BLaER1 (cell line): ENCODE data around the gene CXCL14.
A peak's percentile ranks its signal among the peaks of the same experiment; 100 is the strongest.

Experiments used
- H3K27ac ChIP-seq: shearing (Covaris generic); formaldehyde crosslinking; 2 replicates; pipeline ENCODE4 v1.8.1; 2022
- H3K27me3 ChIP-seq: shearing (Covaris generic); formaldehyde crosslinking; 2 replicates; pipeline ENCODE4 v1.8.1; 2022
- H3K36me3 ChIP-seq: shearing (Covaris generic); formaldehyde crosslinking; 2 replicates; pipeline ENCODE4 v1.8.1; 2022
- H3K4me1 ChIP-seq: shearing (Covaris generic); formaldehyde crosslinking; 2 replicates; pipeline ENCODE4 v1.8.1; 2022
- H3K4me2 ChIP-seq: shearing (Covaris generic); formaldehyde crosslinking; 2 replicates; pipeline ENCODE4 v1.8.1; 2022
- H3K4me3 ChIP-seq: shearing (Covaris generic); formaldehyde crosslinking; 2 replicates; pipeline ENCODE4 v1.8.1; 2022
- H3K9ac ChIP-seq: shearing (Covaris generic); formaldehyde crosslinking; 2 replicates; pipeline ENCODE4 v1.8.1; 2022
- H3K9me3 ChIP-seq: shearing (Covaris generic); formaldehyde crosslinking; 2 replicates; pipeline ENCODE4 v1.8.1; 2022
- H4K20me1 ChIP-seq: shearing (Covaris generic); formaldehyde crosslinking; 2 replicates; pipeline ENCODE4 v1.8.1; 2022
- Cebpa-rat ChIP-seq: shearing (Covaris generic); IDR thresholded peaks from 2 replicates; pipeline ENCODE4 v1.8.1; 2022

The CXCL14 gene

DNA sequence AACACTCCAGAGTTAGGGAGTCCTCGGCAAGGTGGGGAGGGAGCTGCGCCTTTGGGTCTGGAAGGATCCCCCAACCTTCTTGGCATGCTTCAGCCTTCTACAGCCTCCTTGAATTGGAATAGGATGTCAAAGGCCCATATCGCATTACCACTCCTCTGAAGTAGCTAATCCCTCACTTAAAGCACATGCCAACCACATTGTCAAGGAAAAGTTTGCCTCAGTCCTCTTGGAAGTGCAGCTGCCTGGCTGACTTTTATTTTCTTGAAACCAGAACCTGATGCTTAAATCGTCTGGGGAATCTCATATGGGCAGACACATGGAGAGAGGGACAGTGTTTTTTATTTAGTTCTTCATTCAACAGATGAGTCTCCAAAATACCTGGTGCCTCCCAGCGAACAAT is 14.5 kb downstream of the CXCL14 start:
- H3K36me3 ChIP-seq: no peaks in the 10 kb centered on the region
- no peak overlapping the region for H3K27ac ChIP-seq
- no peaks in the 10 kb centered on the region for H3K9me3 ChIP-seq
- no peak for TF ChIP-seq Cebpa-rat
- H3K9ac ChIP-seq: no peak overlapping the region
- peaks cover 16% of the 10 kb centered on the region for H3K4me1 ChIP-seq
- no peaks in the 10 kb centered on the region for H4K20me1 ChIP-seq
- no peak overlapping the region for H3K4me3 ChIP-seq
- H3K27me3 ChIP-seq: no peaks in the 10 kb centered on the region
- H3K4me2 ChIP-seq: no peak overlapping the region

DNA sequence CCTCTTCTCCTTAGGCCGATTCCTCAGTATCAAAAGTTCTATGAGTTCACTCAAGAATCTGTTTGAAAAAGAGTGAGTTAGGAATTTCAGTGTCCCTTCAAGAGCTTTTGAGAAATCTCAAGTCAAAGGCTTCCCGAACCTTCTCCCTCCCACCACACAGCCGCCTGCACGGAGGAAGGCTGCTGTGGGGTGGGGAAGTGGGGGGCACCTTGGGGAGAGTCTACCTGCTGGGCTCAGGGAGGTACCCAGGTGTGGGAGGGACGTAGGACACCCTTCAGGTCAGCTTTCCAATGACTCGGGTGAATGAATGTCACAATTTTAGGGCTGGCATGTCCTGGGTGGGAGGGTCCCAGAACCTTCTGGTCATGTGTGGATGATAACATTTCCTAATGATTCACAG is 17.5 kb downstream of the CXCL14 start:
- Histone ChIP-seq H3K9me3 (no peaks in the 10 kb centered on the region), H3K4me3 (no peak overlapping the region)

GRCh38 chr5:135560858-135561257 is 17.9 kb downstream of the CXCL14 start:
- H3K4me3 ChIP-seq: no peak overlapping the region
- H3K27ac ChIP-seq: no peak overlapping the region
- no peaks in the 10 kb centered on the region for H4K20me1 ChIP-seq
- no peaks in the 10 kb centered on the region for H3K36me3 ChIP-seq
- peaks cover 4% of the 10 kb centered on the region; the same call in 1 of the 2 replicates for H3K4me1 ChIP-seq
- no peak overlapping the region for H3K9ac ChIP-seq
- no peaks in the 10 kb centered on the region for H3K9me3 ChIP-seq
- H3K27me3 ChIP-seq: no peaks in the 10 kb centered on the region
- no peak for TF ChIP-seq Cebpa-rat
- H3K4me2 ChIP-seq: peak overlapping the region; percentile 38; the same call in 1 of the 2 replicates

More for the DNA sequence above, 17.5 kb downstream of the CXCL14 start:
- no peaks in the 10 kb centered on the region for H4K20me1 ChIP-seq
- no peaks in the 10 kb centered on the region for H3K36me3 ChIP-seq
- no peaks in the 10 kb centered on the region for H3K27me3 ChIP-seq
- TF ChIP-seq Cebpa-rat: no peak
- H3K27ac ChIP-seq: no peak overlapping the region
- peaks cover 4% of the 10 kb centered on the region; the same call in 1 of the 2 replicates for H3K4me1 ChIP-seq
- peak overlapping the region; percentile 38; the same call in 1 of the 2 replicates for H3K4me2 ChIP-seq
- H3K9ac ChIP-seq: no peak overlapping the region

- Histone ChIP-seq H3K9ac (no peak overlapping the region), H3K4me1 (peaks cover 4% of the 10 kb centered on the region; the same call in 1 of the 2 replicates), H3K27me3 (no peaks in the 10 kb centered on the region), H3K27ac (no peak overlapping the region), H3K4me2 (no peak overlapping the region), H3K4me3 (no peak overlapping the region), H4K20me1 (no peaks in the 10 kb centered on the region), H3K36me3 (no peaks in the 10 kb centered on the region), H3K9me3 (no peaks in the 10 kb centered on the region)
- no peak for TF ChIP-seq Cebpa-rat
Measured at GRCh38 chr5:135559354-135559753, 19.4 kb downstream of the CXCL14 start.

- Histone ChIP-seq H3K36me3 (no peaks in the 10 kb centered on the region), H3K4me1 (peaks cover 4% of the 10 kb centered on the region; the same call in 1 of the 2 replicates), H3K4me2 (no peak overlapping the region), H3K27ac (no peak overlapping the region), H3K4me3 (no peak overlapping the region), H3K9ac (no peak overlapping the region), H4K20me1 (no peaks in the 10 kb centered on the region), H3K27me3 (no peaks in the 10 kb centered on the region), H3K9me3 (no peaks in the 10 kb centered on the region)
- no peak for TF ChIP-seq Cebpa-rat
Measured at GRCh38 chr5:135557076-135557838, 21.5 kb downstream of the CXCL14 start.

DNA sequence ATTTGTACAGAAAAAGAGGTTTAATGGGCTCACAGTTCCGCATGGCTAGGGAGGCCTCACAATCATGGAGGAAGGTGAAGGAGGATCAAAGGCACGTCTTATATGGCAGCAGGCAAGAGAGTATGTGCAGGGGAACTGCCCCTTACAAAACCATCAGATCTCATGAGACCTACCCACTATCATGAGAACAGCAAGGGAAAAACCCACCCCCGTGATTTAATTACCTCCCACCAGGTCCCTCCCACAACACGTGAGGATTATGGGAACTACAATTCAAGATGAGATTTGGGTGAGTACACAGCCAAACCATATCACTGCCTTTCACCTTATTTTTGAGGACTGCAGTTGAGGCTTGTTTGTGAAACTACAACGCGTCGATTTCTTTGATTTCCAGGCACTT is 22.2 kb downstream of the CXCL14 start:
- no peaks in the 10 kb centered on the region for H3K9me3 ChIP-seq
- no peak overlapping the region for H3K4me3 ChIP-seq
- H3K4me2 ChIP-seq: no peak overlapping the region
- H3K27ac ChIP-seq: no peak overlapping the region
- H3K9ac ChIP-seq: no peak overlapping the region
- H4K20me1 ChIP-seq: no peaks in the 10 kb centered on the region
- peaks cover 4% of the 10 kb centered on the region; the same call in 1 of the 2 replicates for H3K4me1 ChIP-seq
- H3K27me3 ChIP-seq: no peaks in the 10 kb centered on the region
- H3K36me3 ChIP-seq: no peaks in the 10 kb centered on the region
- TF ChIP-seq Cebpa-rat: no peak

DNA sequence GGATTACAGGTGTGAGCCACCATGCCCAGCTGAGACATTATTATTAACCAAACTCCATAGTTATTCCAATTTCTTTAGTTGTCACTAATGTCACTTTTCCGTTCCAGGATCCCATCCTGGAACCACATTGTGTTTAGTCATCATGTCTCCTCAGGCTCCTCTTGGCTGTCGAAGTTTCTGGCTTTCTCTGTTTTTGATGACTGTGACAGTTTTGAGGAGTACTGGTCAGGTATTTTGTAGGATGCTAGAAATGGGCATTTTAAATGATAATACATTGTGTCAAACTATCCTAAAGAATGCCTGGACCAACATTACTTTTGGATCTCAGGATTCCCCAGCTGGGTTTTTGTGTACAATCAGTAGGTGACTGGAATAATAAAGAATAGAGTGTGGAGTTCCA is 23.3 kb downstream of the CXCL14 start:
- H3K4me3 ChIP-seq: no peak overlapping the region
- peaks cover under 1% of the 10 kb centered on the region; the same call in 1 of the 2 replicates for H3K27me3 ChIP-seq
- H3K36me3 ChIP-seq: no peaks in the 10 kb centered on the region
- no peaks in the 10 kb centered on the region for H4K20me1 ChIP-seq
- H3K27ac ChIP-seq: no peak overlapping the region
- H3K4me1 ChIP-seq: no peaks in the 10 kb centered on the region
- TF ChIP-seq Cebpa-rat: no peak
- no peak overlapping the region for H3K4me2 ChIP-seq
- H3K9me3 ChIP-seq: no peaks in the 10 kb centered on the region
- H3K9ac ChIP-seq: no peak overlapping the region

DNA sequence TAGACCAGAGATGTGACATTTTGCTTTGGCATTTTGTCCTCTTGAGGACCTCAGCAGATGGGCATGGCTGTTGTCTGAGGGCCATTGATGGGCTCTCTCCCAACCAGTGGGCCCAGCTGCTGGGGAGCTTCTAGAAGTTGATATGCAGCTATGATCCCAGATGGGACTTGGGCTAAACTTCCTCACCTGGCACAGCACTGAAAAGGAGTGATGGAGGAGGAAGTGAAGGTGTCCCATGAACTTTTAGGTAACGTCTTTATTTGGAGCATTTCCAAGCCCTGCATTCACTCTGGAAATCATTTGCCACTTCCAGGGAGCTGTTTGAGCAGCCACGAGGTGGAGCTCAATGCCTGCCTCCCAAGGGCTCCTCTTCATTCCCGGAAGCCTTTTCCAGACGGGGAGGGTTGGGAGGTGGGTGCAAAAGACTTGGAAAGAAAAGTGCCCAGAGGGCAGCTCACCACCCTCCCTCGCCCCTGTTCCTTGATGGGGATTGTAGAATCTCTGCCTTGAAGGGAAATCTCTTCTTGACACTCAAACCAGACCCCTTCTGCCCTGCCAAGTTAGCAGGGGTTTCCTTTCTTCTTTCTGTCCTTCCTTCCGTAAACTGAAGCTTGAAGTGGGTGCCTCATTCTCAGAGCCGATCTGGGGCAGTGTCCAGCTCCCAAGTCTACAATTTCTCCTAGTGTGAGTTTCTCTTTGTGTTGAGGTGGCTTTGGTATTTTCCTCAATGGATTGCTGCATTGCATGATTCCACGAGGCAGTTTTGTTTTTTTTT is 24.9 kb downstream of the CXCL14 start:
- peak overlapping the region; percentile 18; the same call in 1 of the 2 replicates for H3K4me2 ChIP-seq
- H3K27me3 ChIP-seq: peaks cover 16% of the 10 kb centered on the region

GRCh38 chr5:135551593-135552447 is 27.0 kb downstream of the CXCL14 start:
- Histone ChIP-seq H3K9me3 (no peaks in the 10 kb centered on the region), H3K27ac (no peak overlapping the region), H3K9ac (no peak overlapping the region), H3K4me1 (no peaks in the 10 kb centered on the region), H4K20me1 (no peaks in the 10 kb centered on the region; the same call in 1 of the 2 replicates), H3K27me3 (peaks cover 37% of the 10 kb centered on the region), H3K36me3 (no peaks in the 10 kb centered on the region), H3K4me2 (no peak overlapping the region), H3K4me3 (no peak overlapping the region)
- no peak for TF ChIP-seq Cebpa-rat

More for the DNA sequence above, 24.9 kb downstream of the CXCL14 start:
- TF ChIP-seq Cebpa-rat: no peak
- Histone ChIP-seq H3K27ac (no peak overlapping the region), H3K4me1 (no peaks in the 10 kb centered on the region), H3K9ac (no peak overlapping the region), H4K20me1 (no peaks in the 10 kb centered on the region; the same call in 1 of the 2 replicates), H3K36me3 (no peaks in the 10 kb centered on the region), H3K9me3 (no peaks in the 10 kb centered on the region), H3K4me3 (no peak overlapping the region)
